ENCODE results near the gene ADGRB3. TPM values are rescaled to one million over a fixed set of nuclear protein-coding genes. Genes with fewer than 3 reads are reported as not detected.

Gene ADGRB3
- total RNA-seq, 2 experiments from 2014 or later: not detected

DNA sequence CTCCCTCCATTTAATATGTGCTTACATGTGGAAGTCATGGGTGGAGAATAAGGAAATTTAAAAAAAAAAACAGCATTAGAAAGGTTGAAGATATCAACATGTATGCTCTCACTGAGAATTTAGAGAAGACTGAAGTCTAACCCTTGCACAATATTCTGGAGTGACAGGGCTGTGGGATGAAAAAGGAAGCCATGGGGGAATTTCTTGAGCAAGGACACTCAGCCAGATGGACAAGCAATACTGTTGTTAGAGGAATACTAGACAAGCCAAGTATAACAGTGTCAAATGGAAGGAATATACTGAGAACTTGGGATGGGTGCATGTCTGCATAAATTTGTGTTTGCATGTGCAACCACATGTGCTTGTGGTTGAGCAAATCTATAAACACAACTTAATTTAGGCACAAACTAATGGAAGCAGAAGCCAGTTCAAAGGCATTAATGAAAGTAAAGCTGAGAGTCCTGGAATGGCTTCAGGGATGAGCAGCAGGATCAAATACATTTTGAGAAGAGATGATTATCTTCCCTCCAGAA is 119.7 kb downstream of the ADGRB3 start:
- ChIA-PET CTCF (ENCODE audit: unreplicated experiment) (no interaction called here), POLR2A (no interaction called here)
- no peak for DNase-seq (ENCODE audit: low spot score)
- Histone ChIP-seq H3K36me3 (ENCODE audit: insufficient read depth, low read length) (no peaks in the 10 kb centered on the region), H3K4me3 (ENCODE audit: low read depth, low read length, poor library complexity, severe bottlenecking) (no peak overlapping the region), H3K9me2 (ENCODE audit: insufficient read depth, low read length) (no peaks in the 10 kb centered on the region), H3K27ac (ENCODE audit: low read depth, low read length, poor library complexity, severe bottlenecking) (no peak overlapping the region), H2AFZ (ENCODE audit: low read length) (no peak overlapping the region), H3K9me3 (ENCODE audit: low read length) (no peaks in the 10 kb centered on the region), H3K4me1 (ENCODE audit: insufficient read depth, low read length, poor library complexity, severe bottlenecking) (no peaks in the 10 kb centered on the region), H3K79me2 (ENCODE audit: insufficient read depth, low read depth, low read length) (no peaks in the 10 kb centered on the region), H4K20me1 (ENCODE audit: insufficient read depth, low read length) (no peaks in the 10 kb centered on the region), H3K4me2 (ENCODE audit: low read length) (no peak overlapping the region)
- BruUV-seq (replicated peaks): no TSS peak
- TF ChIP-seq EZH2phosphoT487 (IDR thresholded peaks at IDR 0.05; ENCODE audit: borderline replicate concordance, low read depth, low read length): no peak
- TF ChIP-seq, protein P1, sequence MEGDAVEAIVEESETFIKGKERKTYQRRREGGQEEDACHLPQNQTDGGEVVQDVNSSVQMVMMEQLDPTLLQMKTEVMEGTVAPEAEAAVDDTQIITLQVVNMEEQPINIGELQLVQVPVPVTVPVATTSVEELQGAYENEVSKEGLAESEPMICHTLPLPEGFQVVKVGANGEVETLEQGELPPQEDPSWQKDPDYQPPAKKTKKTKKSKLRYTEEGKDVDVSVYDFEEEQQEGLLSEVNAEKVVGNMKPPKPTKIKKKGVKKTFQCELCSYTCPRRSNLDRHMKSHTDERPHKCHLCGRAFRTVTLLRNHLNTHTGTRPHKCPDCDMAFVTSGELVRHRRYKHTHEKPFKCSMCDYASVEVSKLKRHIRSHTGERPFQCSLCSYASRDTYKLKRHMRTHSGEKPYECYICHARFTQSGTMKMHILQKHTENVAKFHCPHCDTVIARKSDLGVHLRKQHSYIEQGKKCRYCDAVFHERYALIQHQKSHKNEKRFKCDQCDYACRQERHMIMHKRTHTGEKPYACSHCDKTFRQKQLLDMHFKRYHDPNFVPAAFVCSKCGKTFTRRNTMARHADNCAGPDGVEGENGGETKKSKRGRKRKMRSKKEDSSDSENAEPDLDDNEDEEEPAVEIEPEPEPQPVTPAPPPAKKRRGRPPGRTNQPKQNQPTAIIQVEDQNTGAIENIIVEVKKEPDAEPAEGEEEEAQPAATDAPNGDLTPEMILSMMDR (conservative IDR thresholded peaks at IDR 0.05; ENCODE audit: low read length): no peak
- intact Hi-C loops (cut with micrococcal nuclease; ENCODE audit: unreplicated experiment): no loop called here

- TF ChIP-seq EZH2phosphoT487 (IDR thresholded peaks at IDR 0.05; ENCODE audit: borderline replicate concordance, low read depth, low read length): no peak
- TF ChIP-seq, protein P1 (conservative IDR thresholded peaks at IDR 0.05; ENCODE audit: low read length): no peak
- Histone ChIP-seq H4K20me1 (ENCODE audit: insufficient read depth, low read length) (no peaks in the 10 kb centered on the region), H3K9me2 (ENCODE audit: insufficient read depth, low read length) (no peaks in the 10 kb centered on the region), H2AFZ (ENCODE audit: low read length) (no peak overlapping the region), H3K36me3 (ENCODE audit: insufficient read depth, low read length) (no peaks in the 10 kb centered on the region), H3K4me3 (ENCODE audit: low read depth, low read length, poor library complexity, severe bottlenecking) (no peak overlapping the region), H3K27ac (ENCODE audit: low read depth, low read length, poor library complexity, severe bottlenecking) (no peak overlapping the region), H3K4me1 (ENCODE audit: insufficient read depth, low read length, poor library complexity, severe bottlenecking) (no peaks in the 10 kb centered on the region), H3K79me2 (ENCODE audit: insufficient read depth, low read depth, low read length) (no peaks in the 10 kb centered on the region), H3K9me3 (ENCODE audit: low read length) (no peaks in the 10 kb centered on the region), H3K4me2 (ENCODE audit: low read length) (no peak overlapping the region)
- CTCF ChIA-PET (ENCODE audit: unreplicated experiment): no interaction called here
- POLR2A ChIA-PET: no interaction called here
- intact Hi-C loops (cut with micrococcal nuclease; ENCODE audit: unreplicated experiment): no loop called here
- no peak for DNase-seq (ENCODE audit: low spot score)
- no TSS peak for BruUV-seq (replicated peaks)
Observed at GRCh38 chr6:68756454-68757375, 121.6 kb downstream of the ADGRB3 start.

DNA sequence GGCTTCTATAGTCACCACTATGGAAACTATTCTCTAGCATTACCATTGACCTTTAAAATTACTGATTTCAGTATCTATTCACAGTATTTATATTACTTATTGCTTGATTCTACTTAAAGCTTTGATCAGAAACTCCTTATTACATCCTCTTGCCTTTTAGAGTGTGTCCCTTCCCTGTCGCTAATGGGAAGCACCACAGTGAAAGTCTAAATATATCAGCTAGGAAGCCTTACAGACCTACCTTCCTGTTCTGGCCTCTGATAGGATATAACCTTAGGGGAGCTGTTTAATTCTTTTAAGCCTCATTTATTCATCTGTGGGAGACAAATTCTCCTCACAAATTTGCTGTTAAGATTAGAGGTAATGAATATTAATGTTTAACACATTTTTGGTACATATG is 122.7 kb downstream of the ADGRB3 start:
- intact Hi-C loops (cut with micrococcal nuclease; ENCODE audit: unreplicated experiment): no loop called here
- no TSS peak for BruUV-seq (replicated peaks)
- no peak overlapping the region for H2AFZ ChIP-seq (ENCODE audit: low read length)

More for the DNA sequence above, 122.7 kb downstream of the ADGRB3 start:
- Histone ChIP-seq H3K4me3 (ENCODE audit: low read depth, low read length, poor library complexity, severe bottlenecking) (no peak overlapping the region), H3K27ac (ENCODE audit: low read depth, low read length, poor library complexity, severe bottlenecking) (no peak overlapping the region), H4K20me1 (ENCODE audit: insufficient read depth, low read length) (no peaks in the 10 kb centered on the region), H3K36me3 (ENCODE audit: insufficient read depth, low read length) (no peaks in the 10 kb centered on the region), H3K79me2 (ENCODE audit: insufficient read depth, low read depth, low read length) (no peaks in the 10 kb centered on the region), H3K4me2 (ENCODE audit: low read length) (no peak overlapping the region), H3K9me3 (ENCODE audit: low read length) (no peaks in the 10 kb centered on the region), H3K4me1 (ENCODE audit: insufficient read depth, low read length, poor library complexity, severe bottlenecking) (no peaks in the 10 kb centered on the region), H3K9me2 (ENCODE audit: insufficient read depth, low read length) (no peaks in the 10 kb centered on the region)
- CTCF ChIA-PET (ENCODE audit: unreplicated experiment): no interaction called here
- TF ChIP-seq, protein P1 (conservative IDR thresholded peaks at IDR 0.05; ENCODE audit: low read length): no peak
- no peak for TF ChIP-seq EZH2phosphoT487 (IDR thresholded peaks at IDR 0.05; ENCODE audit: borderline replicate concordance, low read depth, low read length)
- no peak for DNase-seq (ENCODE audit: low spot score)
- POLR2A ChIA-PET: no interaction called here

Data from OCI-LY7 (cell line).